ENCODE data around the gene C2orf66.

Gene C2orf66

DNA sequence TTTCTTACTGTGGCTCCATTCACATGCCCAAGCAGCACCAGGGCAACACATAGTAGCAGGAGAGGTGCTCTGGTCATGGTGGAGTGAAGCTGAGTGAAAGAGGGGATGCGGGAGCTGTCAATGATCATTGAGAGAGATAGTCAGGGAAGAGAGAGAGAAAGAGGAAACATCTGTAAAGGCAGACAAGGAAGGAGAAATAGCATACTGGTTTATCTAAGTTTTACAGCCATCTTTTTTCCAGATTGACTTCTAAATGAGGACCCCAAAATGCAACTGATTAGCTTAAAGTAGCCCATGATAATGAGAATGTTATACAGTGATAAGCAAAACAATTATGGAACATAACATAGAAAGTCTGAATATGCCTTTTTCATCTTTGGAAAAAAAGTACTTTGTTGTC, at the start of gene C2orf66:
C2orf66 (minus strand) TSS at position 96 of the 400 bp plus-strand sequence; CDS start at position 77, 19 bp downstream.
- Histone ChIP-seq H3K27me3 (ENCODE audit: control insufficient read depth, insufficient read depth, low read length) (peaks cover 10% of the 10 kb centered on the region), H3K9me3 (ENCODE audit: control insufficient read depth, low read depth, low read length) (no peaks in the 10 kb centered on the region), H3K27ac (ENCODE audit: low read length) (no peak within 1 kb of the TSS), H3K4me1 (ENCODE audit: control insufficient read depth, low read depth, low read length) (no peaks in the 10 kb centered on the region), H3K9ac (ENCODE audit: low read length) (no peak within 1 kb of the TSS), H3K36me3 (ENCODE audit: control insufficient read depth, low read depth, low read length) (no peaks in the 10 kb centered on the region), H3K4me3 (ENCODE audit: low read length) (no peak within 1 kb of the TSS)

GRCh38 chr2:196854629-196855028, 45.5 kb upstream of the C2orf66 start:
- no peaks in the 10 kb centered on the region for H3K9me3 ChIP-seq (ENCODE audit: control insufficient read depth, low read depth, low read length)
- no peak overlapping the region for H3K27ac ChIP-seq (ENCODE audit: low read length)
- H3K4me3 ChIP-seq (ENCODE audit: low read length) = no peak overlapping the region
- no peak overlapping the region for H3K9ac ChIP-seq (ENCODE audit: low read length)
- H3K36me3 ChIP-seq (ENCODE audit: control insufficient read depth, low read depth, low read length) = no peaks in the 10 kb centered on the region
- H3K4me1 ChIP-seq (ENCODE audit: control insufficient read depth, low read depth, low read length) = no peaks in the 10 kb centered on the region
- no peaks in the 10 kb centered on the region for H3K27me3 ChIP-seq (ENCODE audit: control insufficient read depth, insufficient read depth, low read length)

DNA sequence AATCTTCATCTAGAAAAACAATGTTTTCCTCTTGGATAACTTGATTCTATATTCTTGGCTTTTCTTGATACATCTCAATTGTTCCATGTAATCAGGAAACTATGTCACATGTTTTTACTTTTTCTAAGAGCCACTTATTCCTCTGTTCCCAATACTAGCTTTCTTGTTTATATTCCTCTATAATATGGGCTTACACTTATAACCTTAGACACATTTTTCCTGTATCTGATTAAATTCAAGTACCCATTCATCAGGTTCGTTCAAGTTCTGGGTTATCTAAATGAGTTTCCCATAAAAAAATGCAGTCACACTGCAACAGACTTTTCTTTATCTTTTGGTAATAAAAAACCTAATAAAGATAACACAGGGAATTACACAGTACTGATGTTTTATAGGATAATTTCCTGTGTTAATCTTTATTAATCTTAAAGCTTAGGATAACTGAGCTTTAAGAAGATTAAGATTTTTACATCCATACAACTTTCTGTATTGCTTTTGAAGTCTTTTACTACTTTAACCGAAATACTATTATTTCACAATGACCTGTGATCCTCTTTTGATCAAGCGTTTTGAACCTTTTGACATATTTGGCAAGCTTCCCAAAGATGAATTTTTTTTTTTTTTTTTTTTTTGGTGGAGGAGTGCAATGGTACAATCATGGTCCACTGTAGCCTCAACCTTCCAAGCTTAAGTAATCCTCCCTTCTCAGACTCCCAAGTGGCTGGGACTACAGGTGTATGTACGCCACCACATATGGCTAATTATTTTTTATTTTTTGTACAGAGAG, 44.3 kb upstream of the C2orf66 start:
- Histone ChIP-seq H3K4me1 (ENCODE audit: control insufficient read depth, low read depth, low read length) (no peaks in the 10 kb centered on the region), H3K36me3 (ENCODE audit: control insufficient read depth, low read depth, low read length) (no peaks in the 10 kb centered on the region), H3K27me3 (ENCODE audit: control insufficient read depth, insufficient read depth, low read length) (no peaks in the 10 kb centered on the region), H3K9ac (ENCODE audit: low read length) (no peak overlapping the region), H3K9me3 (ENCODE audit: control insufficient read depth, low read depth, low read length) (no peaks in the 10 kb centered on the region), H3K4me3 (ENCODE audit: low read length) (no peak overlapping the region), H3K27ac (ENCODE audit: low read length) (no peak overlapping the region)

- Histone ChIP-seq H3K4me1 (ENCODE audit: control insufficient read depth, low read depth, low read length) (no peaks in the 10 kb centered on the region), H3K9me3 (ENCODE audit: control insufficient read depth, low read depth, low read length) (no peaks in the 10 kb centered on the region), H3K36me3 (ENCODE audit: control insufficient read depth, low read depth, low read length) (peaks cover 3% of the 10 kb centered on the region), H3K27ac (ENCODE audit: low read length) (no peak overlapping the region), H3K27me3 (ENCODE audit: control insufficient read depth, insufficient read depth, low read length) (no peaks in the 10 kb centered on the region), H3K9ac (ENCODE audit: low read length) (no peak overlapping the region), H3K4me3 (ENCODE audit: low read length) (no peak overlapping the region)
These were observed 41.9 kb upstream of the C2orf66 start for GRCh38 chr2:196851088-196851487.

GRCh38 chr2:196849895-196850294, 40.7 kb upstream of the C2orf66 start:
- Histone ChIP-seq H3K27me3 (ENCODE audit: control insufficient read depth, insufficient read depth, low read length) (no peaks in the 10 kb centered on the region), H3K36me3 (ENCODE audit: control insufficient read depth, low read depth, low read length) (peaks cover 4% of the 10 kb centered on the region), H3K9me3 (ENCODE audit: control insufficient read depth, low read depth, low read length) (no peaks in the 10 kb centered on the region), H3K4me3 (ENCODE audit: low read length) (no peak overlapping the region), H3K9ac (ENCODE audit: low read length) (no peak overlapping the region), H3K27ac (ENCODE audit: low read length) (no peak overlapping the region), H3K4me1 (ENCODE audit: control insufficient read depth, low read depth, low read length) (no peaks in the 10 kb centered on the region)

DNA sequence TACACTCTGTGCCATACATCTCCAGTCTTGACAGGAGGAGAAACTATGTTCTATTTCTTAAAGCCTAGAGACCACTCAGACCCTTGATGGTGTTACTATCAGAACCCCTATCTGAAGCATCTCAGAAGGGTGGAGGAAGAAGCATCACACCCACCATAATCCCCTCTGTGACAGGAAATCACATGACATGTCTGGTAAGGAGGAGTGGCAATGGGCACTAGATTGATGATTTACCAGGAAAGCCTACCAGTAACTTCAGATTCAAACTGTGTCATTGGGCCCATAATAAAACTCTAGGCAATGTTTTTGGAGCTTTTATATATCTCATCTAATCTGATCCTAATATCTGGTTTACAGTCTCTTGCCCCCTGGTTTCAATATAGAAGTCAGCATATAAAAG, 37.1 kb upstream of the C2orf66 start:
- Histone ChIP-seq H3K36me3 (ENCODE audit: control insufficient read depth, low read depth, low read length) (peaks cover 29% of the 10 kb centered on the region), H3K27me3 (ENCODE audit: control insufficient read depth, insufficient read depth, low read length) (no peaks in the 10 kb centered on the region), H3K4me1 (ENCODE audit: control insufficient read depth, low read depth, low read length) (no peaks in the 10 kb centered on the region), H3K4me3 (ENCODE audit: low read length) (no peak overlapping the region), H3K9ac (ENCODE audit: low read length) (no peak overlapping the region), H3K9me3 (ENCODE audit: control insufficient read depth, low read depth, low read length) (no peaks in the 10 kb centered on the region), H3K27ac (ENCODE audit: low read length) (no peak overlapping the region)

DNA sequence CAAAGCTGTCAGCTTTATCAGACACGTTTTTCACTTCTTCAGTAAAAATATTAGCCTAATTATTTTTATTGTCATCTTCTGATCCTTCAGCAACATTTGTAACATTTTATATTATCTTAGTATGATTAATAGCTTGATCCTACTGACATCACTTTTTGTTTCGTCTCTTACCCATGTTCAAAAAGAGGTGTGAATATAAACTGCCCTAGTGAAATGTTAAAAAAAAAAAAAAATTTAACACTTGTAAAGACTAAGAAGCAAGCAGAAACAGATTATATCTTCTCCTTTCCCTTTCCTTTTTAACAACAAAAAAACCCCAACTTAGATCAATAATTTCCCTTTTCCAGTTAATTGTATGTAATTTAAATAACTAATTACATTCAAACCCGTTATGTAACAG, 36.2 kb upstream of the C2orf66 start:
- Histone ChIP-seq H3K36me3 (ENCODE audit: control insufficient read depth, low read depth, low read length) (peaks cover 38% of the 10 kb centered on the region), H3K9me3 (ENCODE audit: control insufficient read depth, low read depth, low read length) (no peaks in the 10 kb centered on the region)

DNA sequence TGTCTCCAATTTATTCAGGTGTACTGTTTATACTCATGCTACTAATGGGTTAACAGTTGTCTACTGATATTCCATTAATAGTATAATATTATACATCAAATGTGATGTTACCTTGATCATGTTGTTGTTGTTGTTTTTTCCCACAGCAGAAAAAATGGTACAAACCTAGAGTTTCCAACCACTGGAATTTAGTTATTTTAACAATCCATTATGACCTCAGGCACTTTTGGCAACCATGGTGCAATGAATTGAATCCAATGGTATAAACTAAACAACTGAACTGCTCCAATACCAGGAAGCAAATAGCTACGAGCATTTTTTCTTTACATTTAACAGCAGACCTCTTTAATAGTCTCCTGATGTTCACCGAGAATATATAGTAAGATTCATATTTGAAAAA, 31.0 kb upstream of the C2orf66 start:
- Histone ChIP-seq H3K36me3 (ENCODE audit: control insufficient read depth, low read depth, low read length) (peaks cover 51% of the 10 kb centered on the region), H3K9ac (ENCODE audit: low read length) (no peak overlapping the region)

More for the DNA sequence above, 36.2 kb upstream of the C2orf66 start:
- H3K27me3 ChIP-seq (ENCODE audit: control insufficient read depth, insufficient read depth, low read length) = no peaks in the 10 kb centered on the region
- H3K27ac ChIP-seq (ENCODE audit: low read length) = no peak overlapping the region
- no peaks in the 10 kb centered on the region for H3K4me1 ChIP-seq (ENCODE audit: control insufficient read depth, low read depth, low read length)
- H3K4me3 ChIP-seq (ENCODE audit: low read length) = no peak overlapping the region
- no peak overlapping the region for H3K9ac ChIP-seq (ENCODE audit: low read length)

DNA sequence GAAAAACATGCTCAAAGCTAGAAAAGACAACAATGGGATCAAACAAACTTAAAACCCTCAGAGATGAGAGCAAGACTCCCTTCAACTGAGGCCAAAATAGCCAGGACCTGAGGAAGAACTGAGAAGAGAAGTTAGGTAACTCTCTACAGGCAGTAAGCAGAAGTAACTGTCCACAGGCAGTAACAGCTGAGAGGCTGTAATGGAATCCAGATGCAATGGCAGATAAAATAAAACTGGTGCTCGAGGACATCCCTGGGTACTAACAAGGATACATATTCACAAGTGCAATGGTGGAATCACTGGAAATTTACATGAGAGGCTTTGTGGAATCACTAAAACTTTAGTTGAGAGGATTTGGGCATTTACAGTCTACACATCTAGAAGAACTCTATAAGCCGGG, 30.4 kb upstream of the C2orf66 start:
- H3K27ac ChIP-seq (ENCODE audit: low read length) = no peak overlapping the region
- no peaks in the 10 kb centered on the region for H3K9me3 ChIP-seq (ENCODE audit: control insufficient read depth, low read depth, low read length)
- H3K9ac ChIP-seq (ENCODE audit: low read length) = no peak overlapping the region
- no peaks in the 10 kb centered on the region for H3K4me1 ChIP-seq (ENCODE audit: control insufficient read depth, low read depth, low read length)
- peaks cover 48% of the 10 kb centered on the region for H3K36me3 ChIP-seq (ENCODE audit: control insufficient read depth, low read depth, low read length)
- H3K4me3 ChIP-seq (ENCODE audit: low read length) = no peak overlapping the region
- no peaks in the 10 kb centered on the region for H3K27me3 ChIP-seq (ENCODE audit: control insufficient read depth, insufficient read depth, low read length)

More for the DNA sequence above, 31.0 kb upstream of the C2orf66 start:
- Histone ChIP-seq H3K9me3 (ENCODE audit: control insufficient read depth, low read depth, low read length) (no peaks in the 10 kb centered on the region), H3K27me3 (ENCODE audit: control insufficient read depth, insufficient read depth, low read length) (no peaks in the 10 kb centered on the region), H3K4me1 (ENCODE audit: control insufficient read depth, low read depth, low read length) (no peaks in the 10 kb centered on the region), H3K4me3 (ENCODE audit: low read length) (no peak overlapping the region), H3K27ac (ENCODE audit: low read length) (no peak overlapping the region)

DNA sequence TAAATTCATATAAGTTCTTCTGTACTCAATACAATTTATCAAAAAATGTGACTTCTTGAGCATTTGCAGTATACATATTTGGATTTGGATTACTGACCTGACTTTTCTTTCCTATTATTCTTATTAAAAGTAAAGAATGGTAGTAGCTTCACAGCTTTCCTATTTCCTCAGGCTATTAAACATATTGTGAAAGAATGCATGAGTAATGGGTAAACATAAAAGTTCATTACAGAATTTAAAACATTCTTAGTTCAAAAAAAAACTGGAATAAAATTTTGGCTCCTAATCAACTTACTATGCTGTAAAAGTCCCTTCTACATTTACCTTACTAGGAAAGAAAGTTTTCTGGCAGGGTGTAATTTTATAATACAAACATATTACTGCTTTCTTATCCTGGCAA, 27.3 kb upstream of the C2orf66 start:
- Histone ChIP-seq H3K4me1 (ENCODE audit: control insufficient read depth, low read depth, low read length) (no peaks in the 10 kb centered on the region), H3K9me3 (ENCODE audit: control insufficient read depth, low read depth, low read length) (no peaks in the 10 kb centered on the region), H3K4me3 (ENCODE audit: low read length) (no peak overlapping the region), H3K36me3 (ENCODE audit: control insufficient read depth, low read depth, low read length) (peaks cover 25% of the 10 kb centered on the region), H3K9ac (ENCODE audit: low read length) (no peak overlapping the region), H3K27me3 (ENCODE audit: control insufficient read depth, insufficient read depth, low read length) (no peaks in the 10 kb centered on the region), H3K27ac (ENCODE audit: low read length) (no peak overlapping the region)

GRCh38 chr2:196830701-196831100, 21.5 kb upstream of the C2orf66 start:
- Histone ChIP-seq H3K4me3 (ENCODE audit: low read length) (no peak overlapping the region), H3K27me3 (ENCODE audit: control insufficient read depth, insufficient read depth, low read length) (no peaks in the 10 kb centered on the region), H3K9me3 (ENCODE audit: control insufficient read depth, low read depth, low read length) (no peaks in the 10 kb centered on the region), H3K9ac (ENCODE audit: low read length) (no peak overlapping the region), H3K27ac (ENCODE audit: low read length) (no peak overlapping the region), H3K36me3 (ENCODE audit: control insufficient read depth, low read depth, low read length) (no peaks in the 10 kb centered on the region), H3K4me1 (ENCODE audit: control insufficient read depth, low read depth, low read length) (no peaks in the 10 kb centered on the region)

GRCh38 chr2:196827356-196827755, 18.2 kb upstream of the C2orf66 start:
- H3K4me1 ChIP-seq (ENCODE audit: control insufficient read depth, low read depth, low read length) = no peaks in the 10 kb centered on the region
- no peaks in the 10 kb centered on the region for H3K9me3 ChIP-seq (ENCODE audit: control insufficient read depth, low read depth, low read length)
- no peaks in the 10 kb centered on the region for H3K36me3 ChIP-seq (ENCODE audit: control insufficient read depth, low read depth, low read length)
- H3K27me3 ChIP-seq (ENCODE audit: control insufficient read depth, insufficient read depth, low read length) = no peaks in the 10 kb centered on the region
- no peak overlapping the region for H3K4me3 ChIP-seq (ENCODE audit: low read length)
- no peak overlapping the region for H3K27ac ChIP-seq (ENCODE audit: low read length)
- no peak overlapping the region for H3K9ac ChIP-seq (ENCODE audit: low read length)
